Forelimb muscle (tissue), 1 donor: ENCODE measurements around the gene GNAI3. TPM values are rescaled to one million over a fixed set of nuclear protein-coding genes. Genes with fewer than 3 reads are reported as not detected.

Experiments used
- DNase-seq: peaks from one replicate; pipeline ENCODE4 v3.0.0-alpha.2; 2013; ENCODE audit warnings: low read depth
- polyA plus RNA-seq: library from polyadenylated mRNA; unstranded; fragments of 120-200 nt; gene quantifications from one replicate; pipeline ENCODE4 v1.2.1, GENCODE V29; 2013; ENCODE audit not compliant: insufficient read length

Gene GNAI3
- polyA plus RNA-seq, 1 donor: 6.7 TPM

GRCh38 chr1:109527098-109527811 is 21.2 kb upstream of the GNAI3 start:
- no peak for DNase-seq

GRCh38 chr1:109527846-109528695 is 20.3 kb upstream of the GNAI3 start:
- no peak for DNase-seq

- DNase-seq: no peak
These were observed 19.7 kb upstream of the GNAI3 start for GRCh38 chr1:109528712-109529111.

GRCh38 chr1:109529881-109530456 is 18.4 kb upstream of the GNAI3 start:
- DNase-seq: no peak

GRCh38 chr1:109530457-109531087 is 17.8 kb upstream of the GNAI3 start:
- no peak for DNase-seq

- DNase-seq: no peak
These were observed 17.0 kb upstream of the GNAI3 start for GRCh38 chr1:109531380-109531779.

- DNase-seq: no peak
These were observed 16.5 kb upstream of the GNAI3 start for GRCh38 chr1:109531826-109532364.

- DNase-seq: no peak
These were observed 15.9 kb upstream of the GNAI3 start for GRCh38 chr1:109532365-109533136.

GRCh38 chr1:109534307-109534858 is 14.0 kb upstream of the GNAI3 start:
- DNase-seq: no peak

GRCh38 chr1:109535481-109535880 is 12.9 kb upstream of the GNAI3 start:
- DNase-seq: no peak

- no peak for DNase-seq
These were observed 12.4 kb upstream of the GNAI3 start for GRCh38 chr1:109535971-109536491.

GRCh38 chr1:109537450-109538178 is 10.8 kb upstream of the GNAI3 start:
- no peak for DNase-seq

GRCh38 chr1:109538827-109539555 is 9.4 kb upstream of the GNAI3 start:
- DNase-seq: no peak

GRCh38 chr1:109539676-109540075 is 8.7 kb upstream of the GNAI3 start, which contains the start of gene GPR61:
Gene GPR61 (plus strand): TSS chr1:109539872. CDS start chr1:109543023, 3,151 bp downstream.
- no peak for DNase-seq

- no peak for DNase-seq
These were observed 7.3 kb upstream of the GNAI3 start for GRCh38 chr1:109541102-109541501.

GRCh38 chr1:109542657-109543056 is 5.8 kb upstream of the GNAI3 start:
- DNase-seq: no peak

GRCh38 chr1:109543283-109543987 is 5.0 kb upstream of the GNAI3 start:
- no peak for DNase-seq

- DNase-seq: no peak
These were observed 4.3 kb upstream of the GNAI3 start for GRCh38 chr1:109543988-109544735.
